Left lung (tissue), 10 donors: Measurements from ENCODE around the gene LENG9. TPM values are rescaled to one million over a fixed set of nuclear protein-coding genes. Genes with fewer than 3 reads are reported as not detected.

Experiments
- ATAC-seq: fragments of 200-7000 bp; cut with Tn5 transposase; one replicate; pipeline ENCODE4 v1.9.1; 2020; ENCODE audit warnings: moderate library complexity
- DNase-seq, 4 donors: peaks; one replicate each; pipeline ENCODE4 v3.0.0-alpha.2; 2013 to 2020
- H3K27ac ChIP-seq, 2 donors: fragments of 200-600 bp; sonication (generic) in 1 of 2; one replicate each; pipeline versions ENCODE4 v1.5.0 to v1.8.0; 2020 to 2021
- H3K27me3 ChIP-seq, 2 donors: fragments of 200-600 bp; sonication (generic) in 1 of 2; one replicate each; pipeline versions ENCODE4 v1.5.0 to v1.8.0; 2020 to 2021
- H3K36me3 ChIP-seq, 2 donors: fragments of 200-600 bp; sonication (generic) in 1 of 2; one replicate each; pipeline versions ENCODE4 v1.5.0 to v1.8.0; 2020 to 2021
- H3K4me1 ChIP-seq, 2 donors: fragments of 200-600 bp; one replicate each; pipeline ENCODE4 v1.8.0; 2021
- H3K4me3 ChIP-seq, 2 donors: fragments of 200-600 bp; sonication (generic) in 1 of 2; one replicate each; pipeline versions ENCODE4 v1.5.0 to v1.8.0; 2020 to 2021; ENCODE audit warnings: mild to moderate bottlenecking in 1 of 2
- H3K9me3 ChIP-seq, 2 donors: fragments of 200-600 bp; sonication (generic) in 1 of 2; one replicate each; pipeline versions ENCODE4 v1.5.0 to v1.8.0; 2020 to 2021
- intact Hi-C, 2 donors: fragments of 100-400 bp; cut with DNase I; formaldehyde crosslinking; loops; one replicate each; pipeline versions ENCODE4 v1.11.2 to v1.14.2; 2022
- polyA plus RNA-seq, 6 donors: library from polyadenylated mRNA; unstranded; fragments of 120-200 nt; gene quantifications; one replicate each; pipeline ENCODE4 v1.2.1, GENCODE V29; 2013; ENCODE audit not compliant: insufficient read length in 6 of 6
- total RNA-seq, 2 donors: library from RNA; stranded (reverse); fragmentation: NEBNext Ultra II Directional; extraction: Animal tissue kit (Norgen Biotek cat#: 25700); gene quantifications; one replicate each; pipeline ENCODE4 v1.2.1, GENCODE V29; 2021
- TF ChIP-seq, protein P1 (sequence below), 2 donors: fragments of 200-600 bp; sonication (generic) in 1 of 2; IDR thresholded peaks; one replicate each; pipeline versions ENCODE4 v1.5.0 to v1.8.0; 2021; ENCODE audit warnings: antibody characterized with exemption in 2 of 2
- donor health status: DM: no; HTN: yes; CAD: no.
- donor health status: DM: no; HTN: no; CAD: no.

The LENG9 gene
- total and polyA plus RNA-seq, 8 donors: 3.2 to 8.8 (median 4.9) TPM

DNA sequence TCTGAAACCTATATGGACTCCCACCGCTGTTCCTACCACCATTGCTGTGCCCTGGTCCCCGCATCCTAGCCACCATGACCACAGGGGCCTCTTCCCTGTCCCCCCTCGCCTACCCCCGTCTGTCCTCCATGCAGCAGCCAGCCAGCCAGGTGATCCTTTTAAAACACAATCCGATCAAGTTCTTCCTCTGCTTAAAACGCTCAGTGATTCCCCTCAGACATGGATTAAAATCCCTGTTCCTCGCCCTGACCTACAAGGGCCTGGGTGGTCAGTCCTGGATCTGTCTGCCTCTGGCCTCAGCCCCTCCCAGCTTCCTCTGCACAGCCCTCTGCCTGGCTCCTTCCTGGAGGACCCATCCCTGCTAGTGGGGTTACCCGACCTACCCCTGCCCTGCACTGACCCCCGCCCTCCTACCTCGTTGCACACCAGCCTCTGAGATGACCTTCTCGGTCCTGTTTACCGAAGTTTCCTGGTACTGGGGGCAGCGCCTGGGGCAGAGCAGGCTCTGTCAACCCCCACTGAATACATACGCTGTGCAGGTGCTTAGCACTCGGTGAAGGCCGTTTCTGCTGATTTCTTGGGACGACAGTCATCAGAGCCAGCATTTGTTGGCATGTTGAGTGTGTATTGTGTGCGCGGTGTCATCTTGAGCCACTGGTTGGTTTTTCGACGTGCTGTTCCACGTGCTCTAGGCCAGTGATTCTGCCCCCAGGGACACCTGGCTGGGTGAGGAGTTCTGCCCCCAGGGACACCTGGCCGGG is 29.3 kb downstream of the LENG9 start:
- Histone ChIP-seq H3K4me1 (peaks cover 0 to 13% of the 10 kb centered on the region in 2 donors), H3K9me3 (no peaks in the 10 kb centered on the region), H3K27ac (no peak overlapping the region), H3K27me3 (peaks cover 0 to 24% of the 10 kb centered on the region in 2 donors), H3K36me3 (no peaks in the 10 kb centered on the region), H3K4me3 (no peak overlapping the region)
- intact Hi-C loops: no loop called here
- no peak for ATAC-seq
- TF ChIP-seq, protein P1, sequence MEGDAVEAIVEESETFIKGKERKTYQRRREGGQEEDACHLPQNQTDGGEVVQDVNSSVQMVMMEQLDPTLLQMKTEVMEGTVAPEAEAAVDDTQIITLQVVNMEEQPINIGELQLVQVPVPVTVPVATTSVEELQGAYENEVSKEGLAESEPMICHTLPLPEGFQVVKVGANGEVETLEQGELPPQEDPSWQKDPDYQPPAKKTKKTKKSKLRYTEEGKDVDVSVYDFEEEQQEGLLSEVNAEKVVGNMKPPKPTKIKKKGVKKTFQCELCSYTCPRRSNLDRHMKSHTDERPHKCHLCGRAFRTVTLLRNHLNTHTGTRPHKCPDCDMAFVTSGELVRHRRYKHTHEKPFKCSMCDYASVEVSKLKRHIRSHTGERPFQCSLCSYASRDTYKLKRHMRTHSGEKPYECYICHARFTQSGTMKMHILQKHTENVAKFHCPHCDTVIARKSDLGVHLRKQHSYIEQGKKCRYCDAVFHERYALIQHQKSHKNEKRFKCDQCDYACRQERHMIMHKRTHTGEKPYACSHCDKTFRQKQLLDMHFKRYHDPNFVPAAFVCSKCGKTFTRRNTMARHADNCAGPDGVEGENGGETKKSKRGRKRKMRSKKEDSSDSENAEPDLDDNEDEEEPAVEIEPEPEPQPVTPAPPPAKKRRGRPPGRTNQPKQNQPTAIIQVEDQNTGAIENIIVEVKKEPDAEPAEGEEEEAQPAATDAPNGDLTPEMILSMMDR (IDR thresholded peaks at IDR 0.05): no peak
- no peak for DNase-seq

DNA sequence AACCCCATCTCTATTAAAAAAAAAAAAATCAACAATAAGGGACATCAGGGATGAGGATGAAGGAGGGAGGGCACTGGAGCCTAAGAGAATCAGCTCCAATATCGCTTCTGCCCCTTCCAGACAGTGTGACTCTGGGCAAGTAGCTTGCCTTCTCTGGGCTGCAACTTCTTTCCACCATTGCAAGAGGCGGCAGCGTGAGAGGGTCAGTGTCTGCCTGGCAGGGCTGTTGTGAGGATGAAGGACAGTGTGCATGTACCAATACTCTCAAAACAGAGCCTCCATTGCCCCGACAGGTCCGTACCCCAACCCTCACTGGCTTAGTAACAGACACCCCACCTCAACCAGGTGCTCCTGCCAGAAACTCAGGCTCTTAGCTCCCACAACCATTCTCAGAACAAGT is 29.9 kb downstream of the LENG9 start:
- TF ChIP-seq, protein P1 (IDR thresholded peaks at IDR 0.05): no peak
- H3K36me3 ChIP-seq: no peaks in the 10 kb centered on the region
- ATAC-seq (no peak), DNase-seq (no peak)
- H3K27ac ChIP-seq: no peak overlapping the region
- peaks cover 0 to 30% of the 10 kb centered on the region in 2 donors for H3K27me3 ChIP-seq
- intact Hi-C loops: no loop called here
- peaks cover 0 to 13% of the 10 kb centered on the region in 2 donors for H3K4me1 ChIP-seq
- H3K9me3 ChIP-seq: no peaks in the 10 kb centered on the region
- H3K4me3 ChIP-seq: no peak overlapping the region

DNA sequence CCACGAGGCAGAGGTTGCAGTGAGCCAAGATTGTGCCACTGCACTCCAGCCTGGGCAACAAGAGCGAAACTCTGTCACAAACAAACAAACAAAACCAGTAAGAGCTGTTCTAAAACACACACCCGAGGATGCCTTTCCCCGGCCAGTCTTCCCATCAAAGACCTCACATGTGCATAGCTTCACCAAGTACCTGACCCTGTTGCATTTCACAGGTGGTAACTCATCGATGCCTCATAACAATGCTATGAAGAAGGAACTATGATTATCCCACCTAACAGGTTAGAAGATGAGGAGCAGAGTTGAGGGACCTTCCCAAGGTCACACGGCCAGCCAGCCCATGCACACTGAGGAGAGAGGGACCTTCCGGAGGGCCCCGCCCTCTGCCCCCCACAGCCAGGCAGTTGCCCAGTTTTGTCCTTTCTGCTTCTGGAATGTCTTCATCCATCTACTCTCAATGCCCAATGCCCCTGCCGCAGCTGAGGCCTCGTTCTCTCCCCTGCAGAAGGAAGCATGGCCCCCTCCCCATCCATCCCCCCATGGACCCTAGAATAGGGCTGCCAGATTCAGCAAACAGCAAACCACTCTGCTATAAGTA is 31.3 kb downstream of the LENG9 start:
- peaks cover 0 to 13% of the 10 kb centered on the region in 2 donors for H3K4me1 ChIP-seq
- DNase-seq (no peak), ATAC-seq (no peak)
- H3K9me3 ChIP-seq: no peaks in the 10 kb centered on the region
- no peaks in the 10 kb centered on the region for H3K36me3 ChIP-seq
- TF ChIP-seq, protein P1 (IDR thresholded peaks at IDR 0.05): no peak
- peaks cover 0 to 43% of the 10 kb centered on the region in 2 donors for H3K27me3 ChIP-seq
- no peak overlapping the region for H3K27ac ChIP-seq
- intact Hi-C loops: no loop called here
- no peak overlapping the region for H3K4me3 ChIP-seq

DNA sequence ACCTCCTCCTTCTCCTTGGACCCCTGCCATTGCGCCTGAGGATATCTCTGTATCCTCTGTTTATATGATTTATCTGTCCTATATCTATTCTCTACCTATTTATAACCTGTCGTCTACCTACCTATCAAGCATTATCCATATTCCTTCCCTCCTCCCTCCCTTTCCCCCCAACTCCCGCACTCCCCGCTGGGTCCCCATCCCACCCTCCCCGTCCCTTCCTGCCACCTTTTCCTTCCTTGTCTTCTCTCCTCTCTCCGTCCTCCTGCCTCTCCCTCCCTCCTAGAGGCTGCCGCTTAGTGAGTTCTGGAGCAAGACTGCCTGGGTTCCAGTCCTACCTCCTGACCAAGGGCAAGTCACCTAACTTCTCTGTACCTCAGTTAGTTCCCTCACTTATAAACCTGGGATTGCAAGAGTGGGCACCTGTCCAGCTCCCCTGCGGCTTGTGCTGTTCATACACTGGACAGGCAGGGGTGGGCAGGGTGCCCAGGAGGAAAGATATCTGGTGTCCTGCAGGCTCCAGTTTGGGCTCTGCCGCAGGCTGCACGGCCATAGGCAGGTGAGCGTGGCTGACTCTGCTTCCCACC is 32.2 kb downstream of the LENG9 start:
- Histone ChIP-seq H3K27me3 (peaks cover 0 to 50% of the 10 kb centered on the region in 2 donors), H3K9me3 (no peaks in the 10 kb centered on the region), H3K27ac (no peak overlapping the region), H3K36me3 (no peaks in the 10 kb centered on the region), H3K4me1 (peaks cover 0 to 13% of the 10 kb centered on the region in 2 donors), H3K4me3 (no peak overlapping the region)
- TF ChIP-seq, protein P1 (IDR thresholded peaks at IDR 0.05): no peak
- DNase-seq (peak in 1 of 4 donors; percentile 76), ATAC-seq (peak; percentile 38)
- intact Hi-C loops: no loop called here
